ENCODE results near the gene VASP.

The VASP gene

GRCh38 chr19:45473682-45474605 lies 33.3 kb upstream of the VASP start:
- no peak for TF ChIP-seq CTCF (IDR thresholded peaks at IDR 0.05)
- Histone ChIP-seq H3K4me3 (no peak overlapping the region), H3K27ac (no peak overlapping the region)
- no peak for DNase-seq (ENCODE audit: low spot score)

GRCh38 chr19:45474606-45475521 lies 32.4 kb upstream of the VASP start:
- DNase-seq (ENCODE audit: low spot score) = no peak
- H3K27ac ChIP-seq = no peak overlapping the region
- H3K4me3 ChIP-seq = no peak overlapping the region
- TF ChIP-seq CTCF (IDR thresholded peaks at IDR 0.05) = no peak

- no peak for TF ChIP-seq CTCF (IDR thresholded peaks at IDR 0.05)
- Histone ChIP-seq H3K4me3 (no peak overlapping the region), H3K27ac (no peak overlapping the region)
- no peak for DNase-seq (ENCODE audit: low spot score)
These were observed 31.6 kb upstream of the VASP start for GRCh38 chr19:45475537-45476291.

- DNase-seq (ENCODE audit: low spot score) = no peak
- Histone ChIP-seq H3K27ac (no peak overlapping the region), H3K4me3 (no peak overlapping the region)
- TF ChIP-seq CTCF (IDR thresholded peaks at IDR 0.05) = no peak
These were observed 31.0 kb upstream of the VASP start for GRCh38 chr19:45476304-45476703.

- H3K4me3 ChIP-seq = no peak overlapping the region
- no peak overlapping the region for H3K27ac ChIP-seq
- no peak for TF ChIP-seq CTCF (IDR thresholded peaks at IDR 0.05)
- DNase-seq (ENCODE audit: low spot score) = no peak
These were observed 30.1 kb upstream of the VASP start for GRCh38 chr19:45477186-45477585.

GRCh38 chr19:45477713-45478453 lies 29.4 kb upstream of the VASP start:
- DNase-seq (ENCODE audit: low spot score) = no peak
- H3K27ac ChIP-seq = peak overlapping the region; percentile 92 to 95
- no peak for TF ChIP-seq CTCF (IDR thresholded peaks at IDR 0.05)
- H3K4me3 ChIP-seq = peak overlapping the region; percentile 69

Measured in coronary artery (tissue), 2 donors.